Fibroblast of skin of left biceps (primary cell): ENCODE data around the gene RAB34.
A peak's percentile ranks its signal among the peaks of the same experiment; 100 is the strongest.

Source experiments
- DNase-seq, 2 experiments: peaks; one replicate each; pipeline ENCODE4 v3.0.0-alpha.2; 2013; ENCODE audit warnings: low read depth in 2 of 2

RAB34 gene

DNA sequence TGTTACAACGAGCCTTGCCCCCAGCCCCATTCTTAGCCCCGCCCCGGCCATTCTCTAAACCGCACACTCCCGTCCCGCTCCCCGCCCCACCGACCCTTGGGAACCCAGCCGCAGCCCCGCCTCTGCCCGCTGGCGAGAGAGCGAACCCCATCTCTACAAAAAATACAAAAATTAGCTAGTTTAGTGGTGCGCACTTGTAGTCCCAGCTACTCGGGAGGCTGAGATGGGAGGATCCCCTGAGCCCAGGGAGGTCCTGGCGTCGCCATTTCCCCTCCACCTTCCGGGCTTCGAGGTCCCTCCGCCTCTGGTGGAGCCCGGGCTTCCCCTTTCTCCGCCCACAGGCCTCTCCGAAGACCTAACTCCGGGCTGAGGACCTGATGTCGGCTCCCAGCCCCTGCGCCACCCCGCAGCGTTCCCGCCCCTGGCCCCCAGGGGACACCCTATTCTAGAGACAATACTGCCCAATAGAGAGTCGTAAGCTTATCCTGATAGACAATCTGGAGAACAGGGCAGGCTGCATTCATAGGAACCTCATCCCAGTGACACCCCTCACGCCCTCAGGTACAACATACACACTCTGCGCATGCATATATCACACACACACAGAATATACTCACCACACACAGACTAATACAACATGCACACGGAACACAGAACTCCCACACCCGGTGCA lies 5.5 kb downstream of the RAB34 start:
- no peak for DNase-seq

DNA sequence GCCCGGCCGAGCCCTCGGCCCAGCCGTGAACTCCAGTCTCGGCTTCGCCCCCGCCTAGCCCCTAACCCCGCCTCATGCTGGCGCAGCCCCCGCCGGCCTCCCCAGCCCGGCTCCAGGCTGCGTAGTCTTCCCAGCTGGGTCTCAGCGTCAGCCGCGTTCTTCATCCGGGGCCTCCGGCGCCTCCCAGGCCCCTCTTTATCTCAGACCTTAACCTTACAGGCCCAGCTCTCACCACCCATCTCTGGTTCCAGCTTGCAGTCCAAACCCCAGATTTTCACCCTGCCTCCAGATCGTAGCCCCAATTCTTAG lies 6.0 kb downstream of the RAB34 start, which contains the start of gene PROCA1:
Gene PROCA1 (minus strand): TSS at position 166 of the 309 bp plus-strand sequence. CDS start 228 bp downstream, outside the sequence.
- no peak for DNase-seq

DNA sequence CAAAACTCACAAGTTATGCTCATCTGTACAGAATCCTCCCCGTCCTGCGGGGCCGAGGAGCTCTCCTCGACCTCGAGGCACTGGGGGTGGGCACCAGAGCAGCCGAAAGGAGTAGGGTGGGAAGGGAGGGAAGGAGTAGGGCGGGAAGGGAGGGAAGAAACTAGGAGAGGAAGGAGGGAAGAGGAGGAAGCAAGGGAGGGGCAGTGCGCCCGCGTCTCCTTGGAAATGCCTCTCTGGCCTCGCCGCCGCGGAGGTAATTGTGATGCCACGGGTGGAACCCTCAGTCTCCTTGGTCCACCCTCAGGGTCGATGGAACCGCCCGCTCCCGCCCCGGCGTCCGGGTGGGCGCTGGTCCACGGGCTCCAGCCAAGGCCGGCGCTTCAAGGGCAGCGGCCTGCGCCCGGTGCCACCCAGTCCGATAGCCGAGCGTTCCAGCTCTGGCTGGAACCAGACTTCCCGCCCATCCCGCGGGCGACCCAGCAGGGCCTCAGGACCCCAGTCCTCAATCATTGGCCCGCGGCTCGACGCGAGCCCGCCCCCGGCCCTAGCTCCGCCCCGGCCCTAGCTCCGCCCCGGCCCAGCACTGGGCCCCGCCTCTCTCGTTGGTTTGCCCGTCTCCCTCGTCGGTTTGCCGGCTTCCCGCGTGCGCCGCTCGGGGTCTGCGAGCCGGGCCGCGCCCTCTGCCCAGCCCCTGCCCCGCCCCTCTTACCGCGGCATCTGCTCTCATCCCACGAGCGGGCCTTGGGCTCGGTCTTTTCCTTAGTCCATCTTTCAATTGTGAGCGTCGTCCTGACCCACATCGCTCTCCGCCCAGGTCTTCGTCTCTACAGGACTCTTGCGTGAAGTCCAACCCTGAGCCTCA lies 6.6 kb downstream of the RAB34 start:
- DNase-seq = peak; percentile 63 to 74

DNA sequence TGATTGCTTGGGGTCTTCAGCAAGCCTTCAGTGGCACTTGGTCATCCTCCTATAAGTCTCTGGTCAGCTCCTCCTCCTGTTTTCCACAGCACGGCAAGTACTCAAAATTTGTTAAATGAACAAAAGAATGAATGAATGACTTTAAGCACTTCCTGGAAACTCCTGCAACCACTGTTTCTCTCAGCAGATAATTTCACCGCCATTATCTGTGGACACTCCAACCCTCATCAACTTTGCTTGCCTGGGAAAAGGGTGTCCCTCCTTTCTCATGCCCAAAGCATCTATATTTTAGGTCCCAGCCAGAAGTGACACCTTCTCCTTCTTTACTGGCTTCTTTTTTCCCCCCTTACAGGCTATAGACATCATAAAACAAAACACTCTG lies 10.3 kb downstream of the RAB34 start:
- DNase-seq = no peak

DNA sequence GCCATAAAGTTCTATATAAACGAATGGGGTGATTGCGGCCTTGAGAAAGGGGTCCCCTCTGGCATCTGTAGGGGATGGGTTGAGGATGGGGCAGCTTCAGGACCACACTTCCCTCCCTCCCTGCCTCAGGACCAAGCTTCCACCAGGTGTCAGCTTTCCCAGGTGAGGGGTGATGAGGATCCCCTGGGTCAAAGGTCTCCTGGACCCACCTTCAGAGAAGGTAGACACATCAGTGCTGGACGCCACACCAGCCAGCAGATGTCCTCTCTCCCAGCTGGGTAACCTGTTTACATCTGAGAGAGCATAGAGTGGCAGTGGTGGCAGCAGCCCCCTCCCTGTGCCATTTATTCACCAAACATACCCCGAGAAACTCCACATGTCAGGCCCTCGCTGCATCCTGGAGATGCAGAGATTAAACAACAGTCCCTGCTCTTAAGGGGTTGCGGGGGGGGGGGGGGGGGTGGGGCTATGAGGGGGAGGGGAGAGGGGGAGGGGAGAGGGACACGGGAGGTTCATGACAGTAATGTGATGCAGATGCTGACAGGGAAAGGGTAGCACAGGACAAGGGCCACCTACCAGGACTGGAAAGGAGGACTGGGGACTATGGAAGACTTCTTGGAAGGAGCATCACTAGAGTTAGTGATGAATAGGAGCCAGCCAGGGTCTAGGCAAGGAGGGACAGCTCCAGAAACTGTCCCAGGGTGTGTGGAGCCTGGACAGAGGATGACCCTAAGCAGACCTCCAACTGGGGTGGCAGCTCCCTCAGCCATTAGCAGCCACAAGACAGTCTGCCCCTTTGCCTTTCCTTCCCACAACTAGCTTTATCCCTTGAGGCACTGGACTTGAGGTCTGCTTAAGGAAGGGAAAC lies 11.0 kb downstream of the RAB34 start:
- DNase-seq = no peak

DNA sequence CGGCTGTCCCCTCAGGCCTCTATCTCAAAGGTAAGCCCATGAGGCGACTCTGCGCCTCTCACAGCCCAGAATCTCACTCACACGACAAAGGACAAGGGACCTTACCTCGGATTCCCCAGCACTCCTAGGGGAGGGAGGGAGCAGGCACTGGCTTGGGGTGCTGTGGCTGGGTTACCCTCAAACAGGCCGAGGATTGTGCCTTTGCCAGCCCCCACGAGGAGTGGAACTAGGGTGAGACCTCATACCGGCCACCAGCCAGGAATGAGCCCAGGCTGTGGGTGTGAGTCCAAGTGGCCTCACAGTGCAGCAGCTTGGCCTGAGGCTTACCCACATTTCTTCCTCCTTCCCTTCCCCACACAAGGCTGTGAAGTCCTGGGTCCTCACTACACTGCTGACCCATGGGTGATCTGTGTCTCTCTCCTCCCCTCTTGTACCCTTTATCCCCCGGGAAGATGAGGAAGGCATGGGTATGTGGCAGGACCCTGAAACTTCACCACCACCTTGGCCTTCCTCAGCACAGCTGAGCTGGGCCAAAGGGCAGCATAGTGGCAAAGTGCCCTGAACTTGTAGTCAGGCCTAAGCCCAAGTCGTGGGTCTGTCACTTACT lies 11.8 kb downstream of the RAB34 start:
- DNase-seq = no peak

DNA sequence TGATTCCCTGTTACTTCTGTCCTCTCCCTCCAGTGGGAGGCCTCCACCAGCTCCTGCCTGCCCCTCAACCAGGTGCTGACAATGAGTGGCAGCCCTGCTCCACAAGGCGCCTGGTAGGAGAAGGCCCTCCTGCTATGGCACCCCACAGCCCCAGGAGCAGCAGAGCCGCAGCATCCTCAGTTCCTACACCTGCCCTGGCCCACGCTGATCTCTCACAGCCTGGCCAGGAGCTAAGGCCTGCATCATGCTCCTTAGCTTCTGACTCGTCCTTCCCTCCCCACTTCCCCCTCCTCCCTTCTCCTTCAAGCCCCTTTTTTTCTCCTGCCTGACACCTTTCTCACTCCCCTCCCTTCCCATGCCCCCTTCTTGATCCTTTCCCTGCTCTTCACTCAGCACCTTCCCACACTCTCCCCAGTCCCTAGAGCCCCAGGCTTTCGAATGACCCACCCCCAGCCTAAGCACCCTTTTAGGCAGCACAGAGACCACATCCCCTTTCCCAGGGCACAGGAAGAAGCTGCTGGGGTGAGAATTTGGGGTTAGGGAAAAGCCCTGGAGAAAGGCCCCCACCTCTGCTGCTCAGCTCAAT lies 12.5 kb downstream of the RAB34 start:
- DNase-seq = no peak

DNA sequence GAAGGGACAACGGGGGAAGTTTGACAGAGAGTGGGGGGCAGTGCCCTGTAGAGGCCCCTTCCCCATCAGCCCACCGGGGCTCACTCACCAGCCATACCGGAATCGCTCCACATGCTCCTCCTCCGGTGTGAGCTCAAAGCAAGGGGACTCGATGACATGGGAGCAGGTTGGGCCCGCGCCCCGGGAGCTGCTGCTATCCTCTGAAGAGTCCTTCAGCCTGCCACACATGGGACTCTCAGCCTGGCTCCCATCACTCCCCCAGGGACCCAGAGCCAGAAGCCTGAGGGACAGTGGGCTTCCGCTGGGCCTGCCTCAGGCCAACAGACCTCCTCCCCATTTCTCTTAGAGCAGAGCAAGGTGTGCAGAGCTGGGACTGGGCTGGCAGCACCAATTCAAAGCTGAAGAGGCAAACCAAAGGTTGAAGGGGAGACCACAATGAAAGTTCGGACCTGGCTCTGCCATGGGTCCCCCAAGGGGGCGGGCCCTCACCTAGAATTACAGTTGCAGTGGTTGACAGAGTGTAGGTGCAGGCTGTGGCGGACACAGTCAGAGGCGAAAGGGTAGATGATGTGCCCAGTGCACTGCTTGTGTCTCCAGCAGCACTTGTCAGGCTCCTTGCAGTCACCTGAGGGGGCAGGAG lies 13.3 kb downstream of the RAB34 start:
- no peak for DNase-seq

DNA sequence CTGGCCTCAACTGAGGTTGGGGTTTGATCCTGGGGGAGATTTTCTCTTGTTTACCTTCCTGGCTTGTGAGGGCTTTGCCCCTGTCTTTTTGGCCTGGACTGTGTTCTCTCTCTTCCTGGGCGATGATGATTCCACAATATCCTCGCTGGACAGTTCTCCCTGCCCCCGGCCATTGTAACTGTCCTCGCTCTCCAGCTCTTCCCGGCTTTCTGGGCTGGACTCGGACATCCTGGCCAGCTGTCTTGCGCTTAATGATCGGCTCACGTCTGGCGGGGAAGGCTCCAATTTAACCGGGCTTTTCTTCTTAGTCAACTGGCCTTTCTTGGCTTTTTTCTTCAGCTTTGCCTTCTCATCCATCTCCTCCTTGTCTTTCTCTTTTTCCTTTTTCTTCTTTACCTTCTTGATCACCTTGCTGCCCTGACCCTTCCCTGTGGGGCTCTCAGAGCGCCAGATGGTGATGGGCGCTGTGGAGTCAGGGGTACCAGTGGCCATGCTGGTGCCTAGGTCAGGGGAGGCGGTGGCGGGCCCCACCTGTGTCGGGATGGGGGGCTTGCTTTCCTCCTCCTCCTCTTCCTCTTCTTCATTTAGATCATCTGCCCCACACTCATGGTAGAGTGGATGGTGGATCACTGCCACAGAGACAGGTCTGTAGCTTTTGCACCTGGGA lies 14.0 kb downstream of the RAB34 start:
- DNase-seq = no peak

DNA sequence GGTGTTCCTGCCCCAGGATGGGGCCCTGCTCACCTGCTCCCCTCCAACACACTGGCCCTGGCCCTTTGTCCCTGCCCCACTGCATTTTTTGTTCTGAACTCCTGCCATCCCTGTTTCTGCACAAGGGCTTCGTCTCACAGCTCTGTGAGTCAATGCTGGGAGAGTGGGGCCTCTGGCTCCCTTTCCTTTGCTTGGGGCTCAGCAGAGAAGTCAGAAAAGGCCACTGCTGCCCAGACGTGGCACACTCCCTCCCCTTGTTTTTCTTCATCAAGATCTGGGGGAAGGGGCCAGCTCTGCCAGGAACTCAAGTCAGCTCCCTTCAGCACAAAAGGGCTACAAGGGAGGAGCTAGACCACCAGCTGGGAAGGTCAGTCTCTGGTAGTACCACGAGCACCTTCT lies 14.9 kb downstream of the RAB34 start:
- DNase-seq = no peak

DNA sequence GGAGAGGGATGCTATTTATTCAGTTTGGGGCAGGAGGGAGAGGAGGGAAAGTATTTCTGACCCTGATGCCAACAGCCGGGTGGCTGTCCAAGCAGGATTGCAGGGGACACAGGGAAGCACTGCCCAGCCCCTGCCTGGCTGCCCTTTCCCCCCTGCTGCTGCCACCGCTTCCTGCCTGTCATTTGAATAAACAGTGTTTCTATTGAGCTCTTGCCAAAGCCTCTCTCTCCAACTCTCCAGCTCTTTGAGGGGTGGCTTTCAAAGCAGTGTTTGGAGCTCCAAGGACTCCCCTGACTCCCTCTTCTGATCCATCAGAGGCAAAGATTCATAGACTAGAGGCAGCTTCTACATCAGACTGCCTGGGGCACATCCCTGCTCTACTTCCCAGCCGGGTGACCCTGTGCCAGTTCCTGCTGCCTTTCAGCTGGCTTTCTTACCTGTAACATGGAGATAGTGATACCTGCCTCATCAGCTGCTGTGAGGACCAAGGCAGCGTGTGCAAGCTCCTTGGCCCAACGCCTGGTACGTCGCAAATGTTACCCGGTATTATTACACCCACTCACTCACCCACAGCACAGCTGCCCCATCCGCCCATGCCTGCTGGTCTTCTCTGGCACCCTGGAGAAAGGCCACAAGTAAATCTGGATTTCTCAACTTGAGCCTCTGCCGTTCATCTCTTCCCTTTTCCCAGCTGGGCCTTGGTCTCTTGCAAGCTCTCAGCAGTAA lies 15.5 kb downstream of the RAB34 start:
- DNase-seq = no peak

DNA sequence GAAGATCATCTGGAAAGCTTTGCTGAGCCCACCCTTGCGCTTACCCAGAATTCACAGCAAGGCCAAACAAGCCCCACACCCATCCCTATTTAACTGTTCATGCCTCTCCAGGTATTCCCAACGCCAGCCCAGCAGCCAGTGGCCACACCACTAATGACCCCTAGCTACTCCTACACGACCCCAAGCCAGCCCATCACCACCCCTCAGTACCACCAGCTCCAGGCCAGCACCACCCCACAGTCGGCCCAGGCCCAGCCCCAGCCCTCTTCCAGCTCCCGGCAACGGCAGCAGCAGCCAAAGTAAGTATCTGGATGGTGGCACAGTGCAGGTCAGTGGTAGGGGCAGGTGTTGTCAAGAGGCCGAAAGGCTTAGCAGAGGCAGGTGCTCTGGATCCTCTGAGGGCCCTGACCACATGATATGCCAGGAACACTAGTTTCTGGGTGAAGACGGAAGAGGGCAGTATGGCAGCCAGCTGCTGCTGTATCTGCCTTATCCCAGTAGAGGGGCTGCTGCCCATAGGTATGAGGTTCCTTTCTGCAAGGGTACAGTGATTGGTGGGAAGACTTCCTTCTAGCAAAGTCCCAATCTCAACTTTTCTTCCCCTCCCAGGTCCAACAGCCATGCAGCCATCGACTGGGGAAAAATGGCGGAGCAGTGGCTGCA lies 16.7 kb downstream of the RAB34 start:
- DNase-seq = no peak

DNA sequence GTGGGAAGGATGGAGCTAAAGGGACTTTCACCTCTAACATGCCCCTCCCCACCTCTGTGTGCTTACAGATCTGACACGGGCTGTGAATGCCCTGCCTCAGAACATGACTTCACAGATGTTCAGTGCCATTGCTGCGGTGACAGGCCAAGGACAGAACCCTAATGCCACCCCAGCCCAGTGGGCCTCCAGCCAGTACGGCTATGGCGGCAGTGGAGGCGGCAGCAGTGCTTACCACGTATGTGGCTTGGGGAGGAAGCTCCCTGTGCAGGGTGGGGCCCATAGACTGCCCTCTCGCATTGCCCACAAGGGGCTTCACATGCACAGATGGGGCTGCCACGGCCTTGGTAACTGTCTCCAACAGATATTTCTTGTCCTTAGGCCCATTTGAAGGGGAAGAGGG lies 17.4 kb downstream of the RAB34 start:
- no peak for DNase-seq

DNA sequence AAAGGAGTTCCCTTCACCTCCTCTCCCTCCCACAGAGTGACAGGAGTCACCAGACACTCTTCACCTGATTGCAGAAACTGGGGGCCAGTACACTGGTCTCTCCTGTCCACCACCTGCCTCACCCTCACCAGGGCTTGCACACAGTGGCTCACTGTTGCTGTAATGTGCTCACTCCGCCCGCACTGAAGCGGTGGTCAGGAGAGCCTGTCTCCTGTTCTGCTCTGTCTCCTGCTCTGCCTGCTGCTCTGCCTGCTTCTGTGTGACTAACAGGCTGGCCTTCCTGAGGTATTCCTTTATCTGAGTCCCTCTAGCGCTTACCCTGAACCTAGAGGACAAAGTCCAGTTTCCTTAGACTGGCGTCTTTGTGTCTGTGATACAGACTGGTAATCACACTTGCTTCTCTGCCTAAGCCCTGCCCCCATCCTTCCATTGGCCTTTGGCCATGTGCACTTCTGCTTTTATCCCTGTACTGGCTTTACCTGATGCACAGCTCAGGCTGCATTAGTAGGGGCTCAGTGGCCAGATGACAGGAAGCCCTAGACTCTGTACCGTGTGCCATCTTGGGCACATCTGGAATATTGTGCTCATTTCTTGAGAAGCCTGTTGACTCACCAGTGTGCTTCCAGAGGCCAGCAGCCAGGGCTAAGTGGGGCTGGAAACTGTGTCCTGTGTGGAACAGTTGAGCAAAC lies 19.3 kb downstream of the RAB34 start:
- DNase-seq = no peak

DNA sequence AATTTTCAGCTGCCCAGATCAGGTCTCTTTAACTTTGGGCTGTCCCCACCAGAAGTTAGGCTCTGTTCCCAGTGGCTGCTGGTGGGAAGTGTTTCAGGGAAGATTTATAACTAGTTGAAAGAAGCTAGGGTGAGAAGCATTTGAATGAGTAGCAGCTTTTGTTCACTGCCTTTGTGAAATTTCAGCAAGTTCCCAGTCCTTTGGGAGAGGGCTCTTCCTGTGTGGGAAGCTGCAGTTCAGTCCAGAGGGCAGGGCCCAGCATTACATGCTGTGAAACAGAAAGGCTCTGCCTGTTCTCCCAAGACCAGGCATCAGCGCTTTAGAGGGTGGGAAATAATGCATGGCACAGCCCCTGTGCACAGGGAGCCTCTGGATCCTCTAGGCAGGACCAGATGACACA lies 23.8 kb downstream of the RAB34 start:
- DNase-seq = no peak

DNA sequence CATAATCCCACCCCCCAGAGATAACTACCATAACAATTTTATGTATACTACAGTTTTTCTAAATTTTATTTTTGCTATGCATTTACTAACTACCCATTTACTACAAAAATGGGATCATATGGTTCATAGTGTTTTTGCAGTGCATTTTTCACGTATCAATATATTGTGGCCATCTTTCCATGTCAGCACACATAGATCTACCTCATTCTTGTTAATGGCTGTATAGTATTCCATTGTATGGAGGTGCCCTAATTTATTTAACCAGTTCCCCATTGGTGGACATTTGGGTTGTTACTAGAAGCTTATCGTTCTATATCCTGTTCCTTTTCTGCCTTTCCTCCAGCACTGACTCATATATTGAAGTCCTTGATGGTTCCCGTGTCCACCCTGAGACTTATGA lies 28.7 kb downstream of the RAB34 start:
- no peak for DNase-seq

DNA sequence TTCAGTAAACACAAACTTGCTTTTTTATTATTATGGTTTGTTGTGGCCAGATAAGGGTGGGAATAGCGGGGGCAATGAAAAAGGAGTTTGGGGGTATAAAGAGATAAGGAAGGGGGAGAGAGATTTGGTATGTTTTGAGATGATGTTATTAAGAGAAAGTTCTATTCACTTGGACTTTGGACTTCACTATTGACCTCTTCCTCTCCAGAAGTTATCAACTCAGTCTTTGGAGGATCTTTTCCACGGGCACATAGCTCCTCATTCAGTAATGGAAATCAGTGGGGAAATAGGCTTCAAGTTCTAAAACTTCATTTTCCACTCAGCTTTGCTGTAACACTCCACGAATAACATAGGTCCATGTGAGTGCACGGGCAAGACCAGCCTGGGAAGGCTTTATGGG lies 29.2 kb downstream of the RAB34 start:
- DNase-seq = no peak

DNA sequence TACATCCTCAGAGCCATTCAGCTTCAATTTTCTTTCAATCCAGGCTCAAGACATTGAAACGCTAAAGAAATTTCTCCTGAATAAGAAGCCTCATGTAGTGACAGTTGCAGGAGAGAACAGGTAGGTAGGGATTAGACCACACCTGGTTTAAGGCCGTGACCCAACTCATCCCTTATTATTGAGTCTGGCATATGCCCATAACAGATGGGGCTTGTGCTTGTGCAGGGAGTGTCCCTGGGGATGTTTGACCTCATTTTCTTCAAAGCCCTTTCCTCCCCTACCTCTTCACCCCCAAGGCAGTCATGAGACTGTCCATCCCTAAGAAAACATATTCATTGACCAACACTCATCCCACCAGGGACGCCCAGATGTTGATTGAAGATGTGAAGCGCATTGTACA lies 31.4 kb downstream of the RAB34 start:
- no peak for DNase-seq

DNA sequence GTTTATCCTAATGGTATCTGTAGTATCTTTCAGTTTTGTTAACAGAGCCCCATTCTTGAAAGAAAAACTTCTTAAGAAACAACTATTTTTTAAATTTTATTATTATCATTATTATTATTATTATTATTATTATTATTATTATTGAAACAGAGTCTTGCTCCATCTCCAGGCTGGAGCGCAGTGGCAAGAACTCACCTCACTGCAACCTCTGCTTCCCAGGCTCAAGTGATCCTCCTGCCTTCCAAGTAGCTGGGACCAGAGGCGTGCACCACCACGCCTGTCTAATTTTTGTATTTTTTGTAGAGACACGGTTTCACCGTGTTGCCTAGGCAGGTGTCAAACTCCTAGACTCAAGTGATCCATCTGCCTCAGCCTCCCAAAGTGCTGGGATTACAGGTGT lies 32.3 kb downstream of the RAB34 start:
- DNase-seq = no peak
